Non-pigmented ciliary epithelial cell (primary cell): Measurements from ENCODE around the gene ZDHHC14.
"Not testable (repeated sequence)": the region's sequence is repeated elsewhere in the genome, so short reads cannot be mapped to it uniquely, and the experiment has no call there.

ENCODE experiments used
- DNase-seq: peaks from one replicate; pipeline ENCODE4 v3.0.0-alpha.2; 2010; ENCODE audit warnings: low read depth

ZDHHC14 gene

GRCh38 chr6:157407646-157408045, 26.7 kb downstream of the ZDHHC14 start:
- no peak for DNase-seq

GRCh38 chr6:157408427-157408826, 27.4 kb downstream of the ZDHHC14 start:
- DNase-seq: not testable (repeated sequence)

GRCh38 chr6:157410045-157410444, 29.1 kb downstream of the ZDHHC14 start:
- no peak for DNase-seq

- no peak for DNase-seq
These were observed 30.4 kb downstream of the ZDHHC14 start for GRCh38 chr6:157411368-157411767.

- no peak for DNase-seq
These were observed 31.8 kb downstream of the ZDHHC14 start for GRCh38 chr6:157412791-157413190.

- no peak for DNase-seq
These were observed 39.5 kb downstream of the ZDHHC14 start for GRCh38 chr6:157420497-157420896.

- DNase-seq: no peak
These were observed 43.6 kb downstream of the ZDHHC14 start for GRCh38 chr6:157424491-157425020.

- no peak for DNase-seq
These were observed 47.0 kb downstream of the ZDHHC14 start for GRCh38 chr6:157427969-157428368.

GRCh38 chr6:157428427-157429202, 47.6 kb downstream of the ZDHHC14 start:
- no peak for DNase-seq

- no peak for DNase-seq
These were observed 48.3 kb downstream of the ZDHHC14 start for GRCh38 chr6:157429248-157429647.

GRCh38 chr6:157430834-157431233, 49.8 kb downstream of the ZDHHC14 start:
- no peak for DNase-seq

- DNase-seq: no peak
These were observed 51.4 kb downstream of the ZDHHC14 start for GRCh38 chr6:157432231-157432891.

GRCh38 chr6:157432892-157433265, 51.9 kb downstream of the ZDHHC14 start:
- DNase-seq: no peak

GRCh38 chr6:157433678-157434081, 52.7 kb downstream of the ZDHHC14 start:
- DNase-seq: no peak

- no peak for DNase-seq
These were observed 53.5 kb downstream of the ZDHHC14 start for GRCh38 chr6:157434349-157435033.

- DNase-seq: no peak
These were observed 55.4 kb downstream of the ZDHHC14 start for GRCh38 chr6:157436219-157436943.

GRCh38 chr6:157436944-157437336, 56.0 kb downstream of the ZDHHC14 start:
- no peak for DNase-seq

- no peak for DNase-seq
These were observed 57.7 kb downstream of the ZDHHC14 start for GRCh38 chr6:157438611-157439111.

GRCh38 chr6:157440171-157440570, 59.2 kb downstream of the ZDHHC14 start:
- no peak for DNase-seq

GRCh38 chr6:157442291-157442690, 61.3 kb downstream of the ZDHHC14 start:
- DNase-seq: peak; percentile 26

- DNase-seq: peak; percentile 76
These were observed 62.2 kb downstream of the ZDHHC14 start for GRCh38 chr6:157443066-157443800.
